GM18498 (cell line): Measurements from ENCODE around the gene TIMM50.
"Not testable (repeated sequence)": the region's sequence is repeated elsewhere in the genome, so short reads cannot be mapped to it uniquely, and the experiment has no call there.

Experiments used
- ATAC-seq: cut with Tn5 transposase; IDR thresholded peaks from one replicate; pipeline ENCODE4 v1.9.1; 2021; ENCODE audit warnings: mild to moderate bottlenecking, moderate library complexity; ENCODE audit not compliant: unreplicated experiment

TIMM50 gene

GRCh38 chr19:39480337-39481228 lies at the start of gene TIMM50:
Gene TIMM50, plus strand, starts transcription at chr19:39480838. Its CDS starts 16 bp downstream, at chr19:39480854.
- ATAC-seq = peak; percentile 93

DNA sequence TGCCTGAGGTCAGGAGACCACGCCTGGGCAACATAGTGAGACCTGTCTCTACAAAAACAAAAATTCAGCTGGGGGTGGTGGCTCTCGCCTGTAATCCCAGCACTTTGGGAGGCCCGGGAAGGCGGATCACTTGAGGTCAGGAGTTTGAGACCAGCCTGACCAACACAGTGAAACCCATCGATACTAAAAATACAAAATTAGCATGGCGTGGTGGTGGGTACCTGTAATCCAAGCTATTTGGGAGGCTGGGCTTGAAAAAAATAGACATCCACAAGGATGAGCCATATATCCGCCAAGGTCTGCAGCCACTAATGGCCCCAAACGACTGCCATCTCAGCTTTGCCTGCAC lies 48.0 kb upstream of the TIMM50 start:
- ATAC-seq = no peak

GRCh38 chr19:39433480-39434079 lies 47.1 kb upstream of the TIMM50 start:
- ATAC-seq = no peak

DNA sequence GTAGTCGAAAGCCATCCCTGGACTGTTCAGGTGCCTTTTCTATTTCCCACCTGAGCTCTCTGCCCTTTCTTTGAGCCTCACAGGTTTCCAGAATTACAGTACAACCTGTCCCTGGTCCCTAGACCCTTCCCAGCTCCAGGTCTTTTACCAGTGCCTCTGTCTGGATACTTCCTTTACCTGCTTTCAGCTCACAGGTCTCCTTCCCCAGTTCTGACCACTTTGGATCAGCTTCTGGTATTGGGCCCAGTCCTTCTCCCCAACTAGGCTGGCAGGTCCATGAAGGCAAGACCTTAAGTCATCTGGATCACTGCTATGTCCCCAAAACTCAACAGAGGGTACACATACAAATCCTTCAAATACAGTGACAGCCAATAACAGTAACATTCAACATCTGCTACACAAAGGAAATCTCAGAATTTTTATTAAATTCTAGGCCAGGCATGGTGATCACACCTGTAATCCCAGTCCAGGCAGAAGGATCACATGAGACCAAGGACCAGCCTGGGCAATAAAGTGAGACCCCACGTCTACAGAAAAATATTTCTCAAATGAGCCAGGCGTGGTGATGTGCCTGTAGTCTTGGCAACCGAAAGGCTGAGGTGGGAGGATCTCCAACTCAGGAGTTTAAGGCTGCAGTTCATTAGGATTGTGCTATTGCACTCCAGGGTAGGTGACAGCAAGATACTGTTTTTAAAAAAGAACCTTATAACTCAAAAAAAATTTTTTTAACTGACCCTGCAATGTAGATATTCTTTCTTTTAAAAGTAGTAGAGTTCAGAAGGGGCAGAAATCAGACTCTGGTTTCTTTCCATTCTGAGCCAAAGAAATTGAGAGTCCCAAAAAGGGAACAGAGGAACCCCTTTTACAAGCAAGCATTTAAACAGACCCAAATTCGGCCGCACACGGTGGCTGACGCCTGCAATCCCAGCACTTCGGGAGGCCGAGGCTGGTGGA lies 46.2 kb upstream of the TIMM50 start:
- no peak for ATAC-seq

DNA sequence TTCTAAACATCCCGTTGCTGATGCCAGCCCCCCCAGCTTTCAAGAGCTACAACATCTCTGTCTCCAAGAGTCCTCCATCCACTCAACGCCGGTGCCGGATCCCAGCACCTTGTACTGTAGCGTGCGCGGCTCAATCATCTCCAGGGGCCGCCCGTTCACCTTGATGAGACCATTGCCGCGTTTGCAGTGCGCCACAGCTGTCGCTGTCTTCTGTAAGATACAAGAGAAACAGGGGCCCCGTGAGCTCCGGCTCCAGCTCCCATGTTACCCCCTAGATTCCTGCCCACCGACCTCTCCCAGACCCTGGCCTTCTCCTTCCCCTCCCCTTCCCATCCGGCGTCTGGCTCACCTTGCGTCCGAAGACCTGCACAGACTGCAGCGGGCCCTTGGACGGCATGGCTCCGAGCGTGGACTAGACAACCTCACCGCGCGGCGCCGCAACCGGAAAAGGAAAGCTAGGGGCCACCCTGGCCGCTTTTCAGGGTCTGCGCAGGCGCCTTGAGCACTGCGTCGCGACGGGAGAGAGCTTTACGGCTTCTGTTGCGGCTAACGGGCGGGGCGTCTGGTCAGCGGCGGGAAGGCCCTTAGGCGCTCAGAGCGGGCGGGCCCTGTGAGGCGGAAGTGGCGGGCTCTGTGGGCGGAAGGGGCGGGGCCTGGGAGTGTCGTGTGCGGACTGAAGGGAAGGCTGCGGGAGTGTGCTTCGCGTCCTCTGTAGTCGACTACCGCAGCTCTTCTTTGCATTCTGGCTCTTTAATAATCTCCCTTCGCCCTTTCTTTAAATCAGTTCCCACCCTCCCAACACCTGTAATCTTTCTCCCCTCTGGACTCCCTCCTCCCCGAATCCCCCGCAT lies 44.9 kb upstream of the TIMM50 start, which contains the start of gene RPS16:
TSS of gene RPS16 (minus strand) at position 451 of the 851 bp plus-strand sequence. CDS start at position 397, 54 bp downstream.
- ATAC-seq = peak; percentile 77

- ATAC-seq = no peak
These were observed 44.3 kb upstream of the TIMM50 start for GRCh38 chr19:39436350-39436716.

- no peak for ATAC-seq
These were observed 42.2 kb upstream of the TIMM50 start for GRCh38 chr19:39438270-39438934.

DNA sequence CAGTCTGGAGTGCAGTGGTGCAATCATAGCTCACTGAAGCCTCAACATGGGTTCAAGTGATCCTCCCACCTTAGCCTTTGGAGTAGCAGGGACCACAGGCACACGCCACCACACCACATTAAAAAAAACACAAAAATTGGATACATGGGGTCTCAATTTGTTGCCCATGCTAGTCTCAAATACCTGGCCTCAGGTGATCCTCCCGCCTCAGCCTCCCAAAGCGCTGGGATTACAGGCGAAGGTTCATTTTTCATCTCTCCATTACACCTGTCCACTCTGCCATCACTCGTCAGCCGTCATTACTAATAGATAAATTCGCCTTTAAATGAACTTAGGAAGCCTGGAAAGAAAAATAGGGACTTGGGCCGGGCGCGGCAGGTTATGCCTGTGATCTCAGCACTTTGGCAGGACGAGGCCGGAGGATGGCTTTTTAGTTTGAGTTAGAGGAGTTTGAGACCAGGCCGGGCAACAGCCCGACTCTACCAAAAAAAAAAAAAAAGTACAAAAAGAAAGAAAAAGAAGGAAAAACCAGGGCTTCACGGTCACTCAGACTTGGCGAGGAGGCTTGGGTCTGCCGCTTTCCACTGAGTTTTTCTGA lies 35.9 kb upstream of the TIMM50 start:
- no peak for ATAC-seq

GRCh38 chr19:39445196-39446111 lies 35.2 kb upstream of the TIMM50 start, which contains the start of gene SUPT5H:
Gene SUPT5H, plus strand, starts transcription at chr19:39445582. Its CDS starts 309 bp downstream, at chr19:39445891.
- ATAC-seq = peak; percentile 88

- ATAC-seq = no peak
These were observed 34.1 kb upstream of the TIMM50 start for GRCh38 chr19:39446365-39447084.

GRCh38 chr19:39448271-39448670 lies 32.4 kb upstream of the TIMM50 start:
- ATAC-seq = peak; percentile 32

DNA sequence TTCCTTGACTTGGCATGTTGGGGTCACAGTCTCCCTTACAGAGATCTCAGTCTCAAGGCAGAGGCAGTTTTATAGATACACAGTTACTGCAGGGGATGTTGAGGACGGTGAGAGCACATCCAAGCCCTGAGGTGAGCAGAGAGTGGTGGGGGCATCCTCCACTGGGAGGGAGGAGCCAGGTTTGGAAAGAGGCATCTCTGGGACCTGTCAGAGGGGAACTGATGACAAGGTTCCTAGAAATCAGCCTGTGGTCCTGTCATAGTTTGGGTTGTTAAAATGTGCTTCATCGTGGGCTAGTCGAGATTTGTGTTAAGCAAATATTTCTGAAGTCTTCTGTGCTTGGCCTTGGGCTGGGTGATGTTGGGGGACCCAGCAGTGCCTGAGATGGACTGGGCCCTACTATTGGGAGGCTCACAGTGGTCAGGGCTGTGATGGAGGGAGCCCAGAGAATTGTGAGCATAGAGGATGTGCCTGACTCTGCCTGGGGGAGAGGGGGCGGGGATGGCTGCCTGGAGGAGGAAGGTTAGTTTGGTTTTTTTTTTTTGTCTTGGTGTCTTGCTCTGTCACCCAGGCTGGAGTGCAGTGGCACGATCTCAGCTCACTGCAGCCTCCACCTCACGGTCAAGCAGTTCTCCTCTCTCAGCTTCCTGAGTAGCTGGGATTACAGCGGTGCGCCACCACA lies 31.4 kb upstream of the TIMM50 start:
- no peak for ATAC-seq

- not testable (repeated sequence) for ATAC-seq
These were observed 29.4 kb upstream of the TIMM50 start for GRCh38 chr19:39451257-39451656.

GRCh38 chr19:39463403-39463802 lies 17.2 kb upstream of the TIMM50 start:
- ATAC-seq = no peak

DNA sequence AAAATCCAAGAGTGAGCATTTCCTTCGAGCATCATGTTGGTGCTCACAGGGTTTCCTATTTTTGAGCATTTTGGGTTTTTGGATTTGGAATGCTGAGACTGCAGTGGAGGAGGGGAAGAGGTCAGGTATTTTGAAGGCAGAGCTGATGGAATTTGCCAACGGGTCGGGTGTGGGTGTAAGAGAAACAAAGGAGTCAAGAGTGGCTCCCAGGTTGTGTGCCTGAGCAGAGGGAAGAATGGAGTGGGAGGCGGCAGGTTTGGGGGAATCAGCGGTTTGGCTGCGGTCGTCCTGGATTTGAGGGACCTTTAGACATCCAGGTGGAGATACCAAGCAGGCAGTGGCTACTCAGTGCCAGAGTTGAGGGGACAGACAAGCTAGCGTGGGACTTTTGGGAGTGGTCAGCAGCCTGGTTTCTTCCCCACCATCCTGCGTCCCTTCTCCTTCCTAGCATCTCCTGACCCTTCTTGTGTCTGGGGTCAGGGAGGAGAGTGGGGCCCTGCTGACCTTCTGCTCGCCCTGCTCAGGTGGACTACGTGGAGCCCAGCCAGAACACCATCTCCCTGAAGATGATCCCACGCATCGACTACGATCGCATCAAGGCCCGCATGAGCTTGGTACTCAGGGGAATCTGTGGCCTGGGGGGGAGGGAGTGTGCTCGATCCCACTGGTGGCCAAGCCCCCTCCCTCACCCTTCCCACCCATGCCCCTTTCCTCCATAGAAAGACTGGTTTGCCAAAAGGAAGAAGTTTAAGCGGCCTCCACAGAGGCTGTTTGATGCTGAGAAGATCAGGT lies 14.5 kb upstream of the TIMM50 start:
- ATAC-seq = no peak

- ATAC-seq = no peak
These were observed 12.7 kb upstream of the TIMM50 start for GRCh38 chr19:39467941-39468340.
